Raji (cell line): Measurements from ENCODE around the gene CES4A.

ENCODE experiments used
- POLR2A ChIP-seq: IDR thresholded peaks from 2 replicates; pipeline ENCODE4 v1.6.1; 2011; ENCODE audit warnings: low read depth, low read length, control low read depth; ENCODE audit not compliant: insufficient read depth

CES4A gene

GRCh38 chr16:66975302-66975893 is 13.0 kb upstream of the CES4A start:
- no peak for TF ChIP-seq POLR2A

DNA sequence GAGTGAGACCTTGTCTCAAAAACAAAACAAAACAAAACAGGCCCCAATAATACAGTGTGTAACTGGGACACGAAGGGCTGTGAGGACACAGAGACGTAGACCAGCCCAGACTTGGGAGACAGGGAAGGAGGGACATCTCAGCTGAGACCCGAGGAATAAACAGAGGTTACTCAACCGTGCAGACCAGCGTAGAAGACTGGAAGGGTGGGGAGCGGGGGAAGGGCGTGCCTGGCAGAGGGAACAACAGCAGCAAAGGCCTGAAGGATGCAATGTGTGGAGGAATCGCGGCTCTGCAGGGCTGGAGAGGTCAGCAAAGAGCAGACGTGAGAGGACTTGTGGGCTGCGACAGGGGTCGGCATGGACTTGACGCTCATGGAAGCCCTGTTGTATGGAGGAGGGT is 11.6 kb upstream of the CES4A start:
- no peak for TF ChIP-seq POLR2A

GRCh38 chr16:66977341-66978113 is 10.9 kb upstream of the CES4A start:
- no peak for TF ChIP-seq POLR2A

DNA sequence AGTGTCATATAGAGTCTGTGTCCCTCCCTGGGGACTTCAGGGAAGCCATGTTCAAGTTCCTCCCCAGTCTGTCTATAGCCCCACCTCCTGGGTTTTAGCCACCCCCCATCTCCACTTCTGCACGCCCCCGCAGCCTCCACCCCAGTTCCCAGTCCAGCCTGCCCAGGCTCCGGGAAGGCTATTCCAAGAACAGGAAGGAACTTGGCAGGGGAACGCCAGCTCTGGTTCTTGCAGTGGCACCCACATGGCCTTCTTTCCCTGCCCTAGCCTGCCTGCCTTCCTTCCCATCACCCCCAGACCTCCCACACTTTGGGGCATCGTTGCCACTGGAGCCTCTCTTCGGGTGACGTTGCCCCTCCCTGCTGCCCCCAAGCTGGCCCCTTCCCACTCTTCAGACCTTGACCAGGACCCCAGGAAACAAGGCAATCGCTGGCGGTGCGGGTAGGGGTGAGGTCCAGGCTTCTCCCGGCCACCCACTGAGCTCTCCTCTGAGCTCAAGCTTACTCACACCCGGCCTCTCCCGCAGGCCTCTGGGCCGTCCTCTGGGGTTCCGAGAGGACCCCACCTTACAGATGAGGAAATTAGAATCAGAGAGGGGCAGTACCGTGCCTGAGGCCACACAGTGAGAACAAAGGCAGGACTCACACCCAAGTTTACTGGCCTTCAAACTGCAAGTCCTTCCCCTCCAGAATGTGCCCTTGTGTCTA is 9.2 kb upstream of the CES4A start:
- no peak for TF ChIP-seq POLR2A

- TF ChIP-seq POLR2A = no peak
Measured at GRCh38 chr16:66983033-66983432, 5.4 kb upstream of the CES4A start.

- no peak for TF ChIP-seq POLR2A
Measured at GRCh38 chr16:66984892-66985311, 3.5 kb upstream of the CES4A start.

DNA sequence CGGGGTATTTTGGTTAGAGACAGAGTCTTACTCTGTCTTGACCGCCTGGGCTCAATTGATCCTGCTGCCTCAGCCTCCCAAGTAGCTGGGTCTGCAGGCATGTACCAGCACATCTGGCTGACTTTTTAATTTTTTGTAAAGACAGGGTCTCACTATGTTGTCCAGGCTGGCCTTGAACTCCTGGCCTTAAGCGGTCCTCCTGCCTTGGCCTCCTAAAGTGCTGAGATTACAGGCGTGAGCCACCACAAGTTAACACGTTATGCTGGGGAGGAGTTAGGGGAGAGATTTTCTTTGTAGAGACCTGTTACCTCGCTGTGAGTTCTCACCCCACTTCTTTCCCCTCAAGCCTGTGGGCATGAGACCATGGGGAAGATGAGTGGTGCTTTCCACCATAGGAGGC is 1.8 kb upstream of the CES4A start:
- TF ChIP-seq POLR2A = no peak

- no peak for TF ChIP-seq POLR2A
Measured at GRCh38 chr16:66991545-66992077, 3.2 kb downstream of the CES4A start.

DNA sequence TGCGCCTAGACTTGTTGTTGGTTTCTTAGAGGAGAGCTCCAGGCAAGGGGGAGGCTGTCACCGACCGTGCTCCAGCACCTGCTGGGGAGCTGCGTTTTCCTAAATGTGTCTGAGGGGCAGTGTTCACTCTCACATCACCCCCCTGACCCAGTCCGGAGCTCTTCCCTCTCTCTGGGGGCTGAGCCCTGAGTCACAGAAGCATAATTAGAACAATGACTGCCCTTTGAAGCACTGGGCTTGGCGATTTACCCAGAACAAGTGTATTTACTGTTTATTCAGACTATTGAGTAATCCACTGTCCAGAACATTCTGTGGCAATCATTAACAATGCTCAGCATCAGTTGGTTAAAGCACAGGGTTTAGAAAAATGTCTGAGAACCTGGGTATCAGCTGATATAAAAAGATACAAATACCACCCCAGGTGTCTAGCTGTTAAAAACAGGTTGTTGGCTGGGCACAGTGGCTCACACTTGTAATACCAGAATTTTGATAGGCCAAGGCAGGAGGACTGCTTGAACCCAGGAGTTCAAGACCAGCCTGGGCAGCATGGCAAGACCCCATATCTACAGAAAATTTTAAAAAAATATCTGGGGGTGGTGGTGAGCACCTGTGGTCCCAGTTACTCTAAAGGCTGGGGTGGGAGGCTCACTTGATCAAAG is 8.1 kb downstream of the CES4A start:
- TF ChIP-seq POLR2A = no peak

GRCh38 chr16:66996983-66997358 is 8.6 kb downstream of the CES4A start:
- TF ChIP-seq POLR2A = no peak

- peak; percentile 41; the same call in 1 of the 2 replicates for TF ChIP-seq POLR2A
Measured at GRCh38 chr16:67000384-67001351, 12.3 kb downstream of the CES4A start.

DNA sequence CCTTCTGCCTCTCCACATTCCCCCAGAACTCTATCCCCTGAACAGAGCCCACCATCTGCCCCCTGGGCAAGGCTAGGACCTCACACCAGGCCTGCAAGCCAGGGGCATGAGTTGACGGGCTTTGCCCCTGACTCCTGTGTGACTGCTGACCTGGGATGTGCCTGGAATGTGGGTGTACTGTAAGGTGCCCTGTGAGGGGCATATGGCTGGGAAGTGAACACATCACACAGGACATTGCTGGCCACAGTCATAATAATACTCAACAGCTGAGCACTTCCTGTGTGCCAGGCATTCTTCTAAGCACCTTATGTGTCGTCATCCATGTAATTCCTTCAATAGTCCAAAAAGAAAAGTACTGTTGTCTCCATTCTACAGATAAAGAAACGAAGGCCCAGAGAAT is 13.3 kb downstream of the CES4A start:
- TF ChIP-seq POLR2A = no peak

DNA sequence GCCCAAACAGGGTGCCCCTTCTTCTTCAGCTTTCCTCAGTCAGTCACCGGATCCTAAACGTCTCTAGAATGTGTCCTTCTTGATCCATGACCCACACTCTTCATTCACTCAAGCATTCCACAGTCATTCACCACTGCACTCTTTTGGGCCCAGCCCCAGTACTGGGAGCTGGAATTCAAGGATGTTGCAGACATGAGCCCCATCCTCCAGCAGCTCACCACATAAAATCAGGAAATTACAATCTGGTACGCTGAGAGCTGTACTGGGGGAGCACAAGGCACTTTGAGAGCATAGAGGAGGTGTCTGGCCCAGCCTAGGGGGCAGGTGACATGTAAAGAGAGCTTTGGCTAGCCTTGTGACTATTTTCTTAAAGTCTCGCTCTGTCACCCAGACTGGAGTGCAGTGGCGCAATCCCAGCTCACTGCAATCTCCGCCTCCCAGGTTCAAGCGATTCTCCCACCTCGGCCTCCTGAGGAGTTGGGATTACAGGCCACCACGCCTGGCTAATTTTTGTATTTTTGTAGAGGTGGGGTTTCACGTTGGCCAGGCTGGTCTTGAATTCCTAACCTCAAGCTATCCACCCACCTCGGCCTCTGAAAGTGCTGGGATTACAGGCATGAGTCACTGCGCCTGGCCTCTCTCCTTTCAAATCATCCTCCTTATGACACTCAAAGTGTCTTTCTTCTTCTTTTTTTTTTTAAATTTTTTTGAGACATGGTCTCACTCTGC is 18.7 kb downstream of the CES4A start:
- no peak for TF ChIP-seq POLR2A

GRCh38 chr16:67009158-67009557 is 20.8 kb downstream of the CES4A start:
- TF ChIP-seq POLR2A = no peak
